Activated naive CD8-positive, alpha-beta T cell treated with anti-CD3 and anti-CD28 coated beads, Interleukin-2, amount 50 U/mL, for 16 hours (primary cell): ENCODE results near the gene JPT1.
"Not testable (repeated sequence)": the region's sequence is repeated elsewhere in the genome, so short reads cannot be mapped to it uniquely, and the experiment has no call there.

ENCODE experiments used
- DNase-seq: peaks from one replicate; pipeline ENCODE4 v3.0.0-alpha.2; 2020; ENCODE audit warnings: low read depth, low spot score

JPT1 gene

DNA sequence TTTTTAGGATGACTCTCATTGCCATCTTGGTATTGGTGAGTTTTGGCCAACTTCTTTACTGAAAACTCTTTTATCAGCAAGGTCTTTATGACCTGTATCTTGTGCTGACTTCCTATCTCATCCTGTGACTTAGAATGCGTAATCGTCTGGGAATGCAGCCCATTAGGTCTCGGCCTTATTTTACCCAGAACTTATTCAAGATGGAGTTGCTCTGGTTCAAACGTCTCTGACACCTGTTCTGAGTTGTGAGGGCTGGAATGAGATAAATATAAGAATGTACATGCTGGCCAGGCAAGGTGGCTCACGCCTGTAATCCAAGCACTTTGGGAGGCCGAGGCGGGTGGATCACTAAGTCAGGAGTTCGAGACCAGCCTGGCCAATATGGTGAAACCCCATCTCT lies 4.2 kb upstream of the JPT1 start:
- DNase-seq: not testable (repeated sequence)

DNA sequence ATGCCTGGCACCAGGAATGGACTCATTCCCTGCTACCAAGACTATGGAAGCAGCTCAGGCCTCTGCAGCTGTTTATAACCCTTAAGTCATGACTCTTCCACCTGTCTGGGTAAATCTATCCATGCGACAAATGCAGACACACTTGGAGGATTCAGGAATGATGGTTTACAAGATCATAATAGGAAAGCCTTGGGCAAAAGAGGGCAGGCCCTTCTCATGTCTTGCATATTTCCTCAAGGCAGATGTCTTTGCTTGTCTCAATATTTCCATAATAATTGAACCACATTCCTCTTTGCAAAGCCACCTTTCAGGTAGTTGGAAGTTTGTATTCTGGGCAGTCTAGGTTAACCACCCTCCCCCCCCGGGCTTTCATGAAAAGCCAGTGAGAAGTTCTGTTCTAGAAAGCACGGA lies 884 bp upstream of the JPT1 start:
- no peak for DNase-seq

- DNase-seq: no peak
Observed at GRCh38 chr17:75153780-75154194, 525 bp downstream of the JPT1 start.

DNA sequence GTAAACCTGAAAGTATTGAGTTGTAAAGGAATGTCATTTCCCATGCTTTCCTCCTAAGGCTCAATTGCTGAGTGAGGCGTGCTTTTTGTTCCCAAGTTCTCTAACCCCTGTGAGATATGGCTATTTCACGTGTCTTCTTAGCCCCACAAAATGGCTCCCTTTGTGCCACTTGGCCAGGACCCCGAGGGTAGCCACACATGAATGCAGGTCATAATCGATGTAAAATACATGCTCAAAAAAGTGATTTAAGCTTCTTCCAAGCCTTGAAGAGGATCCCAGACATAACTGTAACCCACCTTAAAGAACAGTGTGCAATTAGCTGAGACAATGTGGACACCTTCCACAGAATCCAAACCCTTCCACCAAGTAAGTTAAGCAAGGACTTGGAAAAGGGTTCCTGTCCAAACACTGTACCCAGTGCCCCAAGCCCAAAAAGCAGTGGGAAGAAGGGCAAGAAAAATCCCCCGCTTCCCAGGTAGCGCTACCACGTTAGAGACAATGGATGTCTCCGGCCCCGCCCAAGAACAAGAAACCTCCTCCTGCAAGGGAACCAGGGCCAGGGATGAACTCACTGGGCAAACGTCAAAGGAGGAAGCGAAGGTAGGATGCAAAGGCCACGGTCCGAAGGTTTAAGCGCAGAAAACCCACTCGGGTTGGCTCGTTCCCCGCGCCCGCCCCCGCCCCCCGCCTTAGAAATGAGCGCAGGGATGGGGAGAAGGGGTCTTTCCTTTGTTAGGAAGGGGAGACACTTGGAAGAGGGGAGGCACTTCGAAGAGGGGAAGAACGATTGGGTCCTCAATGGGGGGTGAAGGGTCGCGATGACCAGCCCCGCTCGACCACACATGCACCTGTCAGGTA lies 1.2 kb downstream of the JPT1 start:
- no peak for DNase-seq

DNA sequence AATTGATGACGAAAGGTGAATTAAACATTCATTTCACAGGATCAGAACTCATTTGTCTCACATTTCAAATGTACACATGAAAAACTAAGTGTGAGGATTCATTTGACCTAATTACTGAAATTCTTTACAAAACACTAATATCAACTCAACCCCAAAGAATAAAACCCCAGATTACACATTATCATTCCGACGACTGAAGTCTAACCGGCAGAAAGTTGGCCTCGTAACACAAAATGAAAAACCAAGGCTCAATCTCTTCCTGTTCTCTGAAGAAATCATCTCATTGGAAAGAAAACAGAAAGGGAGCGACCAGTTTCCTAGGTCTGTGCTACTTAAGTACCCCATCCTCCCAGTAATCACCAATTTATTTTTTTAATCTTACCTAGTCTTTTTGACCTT lies 1.8 kb downstream of the JPT1 start:
- no peak for DNase-seq

GRCh38 chr17:75151930-75152329 lies 2.4 kb downstream of the JPT1 start:
- no peak for DNase-seq

- DNase-seq: no peak
Observed at GRCh38 chr17:75147878-75148546, 6.3 kb downstream of the JPT1 start.

GRCh38 chr17:75146592-75146991 lies 7.7 kb downstream of the JPT1 start:
- no peak for DNase-seq

- no peak for DNase-seq
Observed at GRCh38 chr17:75144816-75145512, 9.3 kb downstream of the JPT1 start.

GRCh38 chr17:75142236-75142971 lies 11.9 kb downstream of the JPT1 start:
- DNase-seq: no peak

GRCh38 chr17:75138519-75138918 lies 15.8 kb downstream of the JPT1 start:
- no peak for DNase-seq

- DNase-seq: not testable (repeated sequence)
Observed at GRCh38 chr17:75137762-75138161, 16.6 kb downstream of the JPT1 start.

DNA sequence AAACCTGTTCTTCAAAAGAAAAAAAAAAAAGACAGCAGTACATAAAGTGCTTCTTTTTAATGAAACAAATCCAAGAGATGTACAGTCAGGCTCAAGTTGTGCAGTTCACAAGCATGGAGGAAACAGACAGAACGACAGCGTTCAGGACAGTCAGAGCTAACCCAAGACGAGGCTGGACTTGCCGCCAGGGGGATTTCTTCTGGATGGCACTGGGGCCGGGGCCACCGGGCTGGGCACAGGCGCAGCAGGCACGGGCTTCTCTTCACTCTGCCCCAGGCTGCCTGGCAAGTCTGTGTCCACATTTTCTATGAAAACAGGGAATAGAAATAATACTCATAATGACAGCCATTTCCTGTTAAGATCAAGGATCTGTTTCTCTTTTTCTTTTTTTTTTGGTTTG lies 18.4 kb downstream of the JPT1 start:
- DNase-seq: no peak

DNA sequence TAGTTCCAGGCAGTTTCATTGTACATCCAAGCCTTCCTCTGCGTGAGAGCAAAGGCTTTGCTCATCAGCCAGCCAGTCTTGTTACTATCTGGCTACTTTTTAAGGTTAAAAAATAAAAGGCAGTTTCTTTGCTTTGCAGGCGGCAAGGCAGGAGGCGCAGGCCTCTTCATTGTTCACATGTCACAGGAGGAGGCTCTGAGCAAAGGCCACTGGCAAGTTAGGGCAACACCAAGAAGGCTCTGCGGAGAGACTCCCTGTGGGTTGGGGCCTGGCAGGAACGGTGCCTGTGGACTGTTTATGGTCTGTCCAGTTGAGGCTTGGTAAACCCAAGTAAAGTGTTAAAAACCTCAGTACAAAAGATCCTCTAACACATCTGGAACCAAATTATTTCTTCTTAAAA lies 18.9 kb downstream of the JPT1 start:
- DNase-seq: no peak

DNA sequence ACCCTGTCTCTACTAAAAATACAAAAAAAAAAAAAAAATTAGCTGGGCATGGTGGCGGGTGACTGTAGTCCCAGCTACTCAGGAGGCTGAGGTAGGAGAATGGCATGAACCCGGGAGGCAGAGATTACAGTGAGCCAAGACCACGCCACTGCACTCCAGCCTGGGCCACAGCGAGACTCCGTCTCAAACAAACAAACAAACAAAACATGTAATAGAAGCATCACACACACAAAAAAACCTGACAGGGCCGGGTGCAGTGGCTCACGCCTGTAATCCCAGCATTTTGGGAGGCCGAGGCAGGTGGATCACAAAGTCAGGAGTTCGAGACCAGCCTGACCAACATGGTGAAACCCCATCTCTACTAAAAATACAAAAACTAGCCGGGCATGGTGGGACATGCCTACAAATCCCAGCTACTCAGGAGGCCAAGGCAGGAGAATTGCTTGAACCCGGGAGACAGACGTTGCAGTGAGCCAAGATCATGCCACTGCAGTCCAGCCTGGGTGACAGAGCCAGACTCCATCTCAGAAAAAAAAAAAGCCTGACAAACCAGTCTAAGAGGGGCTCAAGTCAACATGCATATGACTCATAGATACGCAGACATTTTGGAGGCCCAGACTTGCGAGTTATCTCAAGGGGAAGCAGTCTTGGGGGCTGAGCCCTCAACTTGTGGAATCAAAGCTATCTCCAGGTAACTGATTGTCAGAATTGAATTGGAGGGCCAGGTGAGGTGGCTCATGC lies 20.5 kb downstream of the JPT1 start:
- DNase-seq: not testable (repeated sequence)

- DNase-seq: no peak
Observed at GRCh38 chr17:75133001-75133400, 21.3 kb downstream of the JPT1 start.

GRCh38 chr17:75132018-75133000 lies 22.0 kb downstream of the JPT1 start:
- DNase-seq: not testable (repeated sequence)

DNA sequence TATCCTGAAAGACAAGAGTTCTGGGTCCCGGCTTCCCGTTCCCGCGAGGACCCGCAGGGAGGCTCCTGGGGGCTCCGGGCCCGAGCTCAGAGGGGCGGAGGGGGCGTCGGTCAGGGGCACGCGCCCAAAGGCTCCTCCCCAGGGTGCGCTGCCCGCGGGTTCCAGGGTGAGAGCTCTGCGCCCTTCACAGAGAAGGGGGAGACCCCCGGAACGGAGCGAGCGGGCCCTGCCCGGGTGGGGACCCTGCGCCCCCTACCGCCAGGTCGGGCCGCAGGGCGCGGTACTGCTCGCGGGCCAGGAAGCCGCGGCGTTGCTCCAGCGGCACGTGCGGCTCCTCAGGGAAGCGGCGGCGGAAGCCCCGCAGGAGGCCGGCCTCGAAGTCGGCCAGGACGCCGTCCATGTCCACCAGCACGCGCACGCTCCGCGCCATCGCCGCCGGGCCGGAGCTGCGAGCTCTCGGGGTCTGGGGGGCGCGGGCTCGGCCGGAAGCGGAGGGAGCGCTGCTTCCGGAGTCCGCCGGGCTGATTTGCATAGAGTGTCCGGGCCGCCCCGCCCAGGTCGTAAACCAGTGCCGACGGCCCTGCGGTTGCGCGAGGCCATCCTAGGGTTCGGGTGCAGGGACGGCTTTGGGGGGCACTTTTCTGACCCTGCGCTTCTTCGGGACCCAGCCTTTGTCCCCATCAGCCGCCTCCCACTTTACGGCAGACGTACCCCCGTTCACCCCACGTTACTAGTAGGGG lies 22.9 kb downstream of the JPT1 start, which contains the start of gene NT5C:
NT5C (minus strand) TSS at position 465 of the 740 bp plus-strand sequence; CDS start at position 430, 35 bp downstream.
- DNase-seq: peak; percentile 42
